Suppressor macrophage treated with lipopolysaccharide for 1 hour (primary cell): Measurements from ENCODE around the gene PTPRN2.

Source experiments
- DNase-seq, 3 donors: peaks; one replicate each; pipeline ENCODE4 v3.0.0-alpha.2; 2020 to 2022

The PTPRN2 gene

GRCh38 chr7:157816526-157817250, 770.9 kb downstream of the PTPRN2 start:
- DNase-seq, result no peak

GRCh38 chr7:157816086-157816485, 771.5 kb downstream of the PTPRN2 start:
- DNase-seq, result no peak

- DNase-seq, result no peak
These were observed 772.0 kb downstream of the PTPRN2 start for GRCh38 chr7:157815706-157816022.

- no peak for DNase-seq
These were observed 772.5 kb downstream of the PTPRN2 start for GRCh38 chr7:157814931-157815705.

GRCh38 chr7:157813741-157814661, 773.6 kb downstream of the PTPRN2 start:
- DNase-seq, result no peak

GRCh38 chr7:157813053-157813452, 774.6 kb downstream of the PTPRN2 start:
- DNase-seq, result no peak

GRCh38 chr7:157811946-157812345, 775.7 kb downstream of the PTPRN2 start:
- no peak for DNase-seq

- no peak for DNase-seq
These were observed 777.5 kb downstream of the PTPRN2 start for GRCh38 chr7:157809863-157810851.

- DNase-seq, result no peak
These were observed 778.3 kb downstream of the PTPRN2 start for GRCh38 chr7:157809154-157809862.

- no peak for DNase-seq
These were observed 779.6 kb downstream of the PTPRN2 start for GRCh38 chr7:157808042-157808441.

GRCh38 chr7:157807510-157807909, 780.1 kb downstream of the PTPRN2 start:
- DNase-seq, result no peak

- DNase-seq, result no peak
These were observed 780.9 kb downstream of the PTPRN2 start for GRCh38 chr7:157806711-157807110.

- no peak for DNase-seq
These were observed 781.9 kb downstream of the PTPRN2 start for GRCh38 chr7:157805713-157806112.

- no peak for DNase-seq
These were observed 783.7 kb downstream of the PTPRN2 start for GRCh38 chr7:157803906-157804305.

GRCh38 chr7:157801971-157802675, 785.5 kb downstream of the PTPRN2 start:
- DNase-seq, result no peak

GRCh38 chr7:157801113-157801512, 786.5 kb downstream of the PTPRN2 start:
- DNase-seq, result no peak

- no peak for DNase-seq
These were observed 787.3 kb downstream of the PTPRN2 start for GRCh38 chr7:157800281-157800680.

- DNase-seq, result no peak
These were observed 788.4 kb downstream of the PTPRN2 start for GRCh38 chr7:157799076-157799685.

GRCh38 chr7:157797361-157797760, 790.3 kb downstream of the PTPRN2 start:
- no peak for DNase-seq

GRCh38 chr7:157796846-157797245, 790.8 kb downstream of the PTPRN2 start:
- no peak for DNase-seq
